Measurements from ENCODE around the gene HMCN1.

GRCh38 chr1:185704181-185704580, 30.0 kb upstream of the HMCN1 start:
- TF ChIP-seq, protein P1, sequence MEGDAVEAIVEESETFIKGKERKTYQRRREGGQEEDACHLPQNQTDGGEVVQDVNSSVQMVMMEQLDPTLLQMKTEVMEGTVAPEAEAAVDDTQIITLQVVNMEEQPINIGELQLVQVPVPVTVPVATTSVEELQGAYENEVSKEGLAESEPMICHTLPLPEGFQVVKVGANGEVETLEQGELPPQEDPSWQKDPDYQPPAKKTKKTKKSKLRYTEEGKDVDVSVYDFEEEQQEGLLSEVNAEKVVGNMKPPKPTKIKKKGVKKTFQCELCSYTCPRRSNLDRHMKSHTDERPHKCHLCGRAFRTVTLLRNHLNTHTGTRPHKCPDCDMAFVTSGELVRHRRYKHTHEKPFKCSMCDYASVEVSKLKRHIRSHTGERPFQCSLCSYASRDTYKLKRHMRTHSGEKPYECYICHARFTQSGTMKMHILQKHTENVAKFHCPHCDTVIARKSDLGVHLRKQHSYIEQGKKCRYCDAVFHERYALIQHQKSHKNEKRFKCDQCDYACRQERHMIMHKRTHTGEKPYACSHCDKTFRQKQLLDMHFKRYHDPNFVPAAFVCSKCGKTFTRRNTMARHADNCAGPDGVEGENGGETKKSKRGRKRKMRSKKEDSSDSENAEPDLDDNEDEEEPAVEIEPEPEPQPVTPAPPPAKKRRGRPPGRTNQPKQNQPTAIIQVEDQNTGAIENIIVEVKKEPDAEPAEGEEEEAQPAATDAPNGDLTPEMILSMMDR (IDR thresholded peaks at IDR 0.05) = no peak
- no peak for TF ChIP-seq POLR2A (IDR thresholded peaks at IDR 0.05; ENCODE audit: low read depth)

All from esophagus muscularis mucosa (tissue), 3 donors.